Stimulated activated naive CD4-positive, alpha-beta T cell (primary cell): ENCODE measurements around the gene RASL11A.
"Not testable (repeated sequence)": the region's sequence is repeated elsewhere in the genome, so short reads cannot be mapped to it uniquely, and the experiment has no call there.

ENCODE experiments used
- DNase-seq, 6 experiments: peaks; one replicate each; lab custom pipeline; 2025; lab: John Stamatoyannopoulos, UW

RASL11A gene, protein sequence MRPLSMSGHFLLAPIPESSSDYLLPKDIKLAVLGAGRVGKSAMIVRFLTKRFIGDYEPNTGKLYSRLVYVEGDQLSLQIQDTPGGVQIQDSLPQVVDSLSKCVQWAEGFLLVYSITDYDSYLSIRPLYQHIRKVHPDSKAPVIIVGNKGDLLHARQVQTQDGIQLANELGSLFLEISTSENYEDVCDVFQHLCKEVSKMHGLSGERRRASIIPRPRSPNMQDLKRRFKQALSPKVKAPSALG

DNA sequence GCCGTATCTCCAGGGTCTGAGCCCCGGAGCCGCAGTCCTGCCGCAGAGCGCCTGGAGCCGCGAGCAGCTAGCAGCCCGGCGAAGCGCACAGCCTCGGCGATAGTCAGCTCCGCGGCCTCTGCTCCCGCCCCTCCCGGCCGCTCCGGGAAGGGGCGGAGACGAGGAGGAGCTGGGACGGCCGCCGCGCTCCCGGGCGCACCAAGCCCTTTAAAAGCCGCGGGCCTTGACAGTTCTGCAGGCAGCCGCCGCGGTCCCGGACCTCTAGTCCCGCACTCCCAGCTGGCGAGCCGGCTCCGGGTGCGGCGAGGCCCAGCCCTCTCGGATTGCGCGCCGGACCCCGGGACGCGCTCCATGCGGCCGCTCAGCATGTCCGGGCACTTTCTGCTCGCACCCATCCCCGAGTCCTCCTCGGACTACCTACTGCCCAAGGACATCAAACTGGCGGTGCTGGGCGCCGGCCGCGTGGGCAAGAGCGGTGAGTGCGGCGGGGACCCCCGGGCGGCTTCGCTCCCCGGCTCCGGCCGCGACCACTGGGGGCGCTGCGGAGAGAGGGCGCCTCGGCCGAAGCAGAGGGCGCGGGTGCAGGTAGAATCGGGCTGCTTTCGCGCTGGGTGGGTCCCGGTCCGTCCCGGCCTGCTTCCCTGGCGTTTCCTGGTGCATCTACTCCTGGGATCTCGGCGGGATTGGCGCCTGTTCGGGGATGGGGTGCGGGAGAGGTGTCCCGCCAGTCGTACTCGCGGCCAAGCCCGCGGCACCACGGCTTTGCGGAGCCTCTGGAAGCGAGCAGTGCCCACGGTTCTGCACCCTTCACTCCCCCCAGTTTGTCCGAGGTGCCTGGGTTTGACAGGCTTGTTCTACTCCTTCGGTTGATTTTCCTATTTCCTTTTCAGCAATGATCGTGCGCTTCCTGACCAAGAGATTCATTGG, at the start of gene RASL11A:
Gene RASL11A, plus strand, starts transcription at position 237 of the 927 bp plus-strand sequence. Its CDS starts 115 bp downstream, at position 352.
- DNase-seq, result peak; percentile 36 to 78 (median 64)

DNA sequence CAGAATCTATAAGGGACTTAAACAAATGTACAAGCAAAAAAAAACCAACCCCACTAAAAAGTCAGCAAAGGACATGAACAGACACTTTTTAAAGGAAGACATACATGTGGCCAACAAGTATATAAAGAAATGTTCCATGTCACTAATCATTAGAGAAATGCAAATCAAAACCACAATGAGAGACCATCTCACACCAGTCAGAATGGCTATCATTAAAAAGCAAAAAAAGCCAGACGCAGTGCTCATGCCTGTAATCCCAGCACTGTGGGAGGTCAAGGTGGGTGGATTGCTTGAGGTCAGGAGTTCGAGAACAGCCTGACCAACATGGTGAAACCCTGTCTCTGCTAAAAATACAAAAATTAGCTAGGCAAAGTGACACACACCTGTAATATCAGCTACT, 48.5 kb upstream of the RASL11A start:
- not testable (repeated sequence) for DNase-seq

DNA sequence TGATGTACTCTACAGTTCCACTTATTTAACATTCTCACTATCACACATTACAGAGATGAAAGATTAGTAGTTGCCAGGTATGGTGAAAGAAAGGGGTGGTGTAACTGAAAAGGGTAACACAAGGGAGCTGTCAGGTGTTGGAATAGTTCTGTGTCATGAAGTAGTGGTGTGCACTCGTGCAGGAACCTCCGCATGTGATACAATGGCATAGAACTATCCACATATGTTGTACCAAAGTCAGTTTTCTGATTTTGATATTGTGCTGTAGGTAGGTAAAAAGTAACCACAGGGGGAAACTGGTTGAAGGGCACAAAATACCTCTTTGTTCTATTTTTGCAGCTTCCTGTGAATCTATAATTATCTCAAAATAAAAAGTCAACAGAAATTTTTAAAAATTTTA, 43.6 kb upstream of the RASL11A start:
- DNase-seq, result peak in 1 of 6 experiments; percentile 2

DNA sequence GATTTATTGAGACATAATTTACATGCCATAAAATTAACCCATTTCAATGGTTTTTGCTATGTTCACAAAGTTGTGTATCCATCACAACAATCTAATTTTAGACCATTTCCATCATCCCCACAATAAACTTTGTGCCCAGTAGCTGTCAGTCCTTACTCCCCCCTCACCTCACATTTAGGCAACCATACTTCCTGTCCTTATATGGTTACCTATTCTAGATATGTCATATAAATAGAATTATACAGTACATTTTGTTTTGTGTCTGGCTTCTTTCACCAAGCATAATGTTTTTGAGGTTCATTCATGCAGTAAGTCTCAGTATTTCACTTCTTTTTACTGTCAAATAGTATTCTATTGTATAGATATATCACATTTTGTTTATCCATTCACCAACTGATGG, 42.5 kb upstream of the RASL11A start:
- DNase-seq, result no peak

DNA sequence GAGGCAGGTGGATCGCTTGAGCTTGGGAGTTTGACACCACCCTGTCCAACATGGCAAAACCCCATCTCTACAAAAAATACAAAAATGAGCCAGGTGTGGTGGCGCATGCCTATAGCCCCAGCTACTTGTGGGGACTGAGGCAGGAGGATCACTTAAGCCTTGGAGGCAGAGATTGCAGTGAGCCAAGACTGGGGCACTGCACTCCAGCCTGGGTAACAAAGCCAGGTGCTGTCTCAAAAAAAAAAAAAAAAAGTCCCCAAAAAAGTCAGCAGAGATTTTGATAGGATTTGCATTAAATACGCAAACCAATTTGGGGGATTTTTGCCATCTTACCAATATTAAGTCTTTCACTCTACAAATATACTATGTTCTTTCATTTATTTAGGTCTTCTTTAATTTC, 41.0 kb upstream of the RASL11A start:
- no peak for DNase-seq

GRCh38 chr13:27233964-27234363, 36.7 kb upstream of the RASL11A start:
- no peak for DNase-seq

DNA sequence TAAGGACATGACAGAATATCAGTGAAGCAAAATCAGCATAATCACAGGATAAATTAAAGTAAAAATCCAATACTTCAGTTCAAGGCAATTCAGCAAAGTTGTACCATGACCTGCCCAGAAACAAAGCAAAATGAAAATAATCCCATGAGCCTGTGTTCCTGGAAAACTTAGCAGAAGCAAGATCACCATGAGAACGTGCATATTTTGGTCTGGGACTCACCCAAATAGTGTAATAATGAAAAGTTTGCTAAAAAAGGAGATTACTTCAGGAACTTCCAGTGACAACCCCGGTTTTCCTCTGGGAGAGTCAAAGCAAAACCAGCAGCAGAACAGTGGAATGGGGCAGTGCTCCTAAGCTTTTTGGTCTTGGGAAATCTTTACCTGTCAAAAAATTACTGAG, 34.2 kb upstream of the RASL11A start:
- no peak for DNase-seq

GRCh38 chr13:27242702-27243101, 27.9 kb upstream of the RASL11A start:
- DNase-seq, result no peak

DNA sequence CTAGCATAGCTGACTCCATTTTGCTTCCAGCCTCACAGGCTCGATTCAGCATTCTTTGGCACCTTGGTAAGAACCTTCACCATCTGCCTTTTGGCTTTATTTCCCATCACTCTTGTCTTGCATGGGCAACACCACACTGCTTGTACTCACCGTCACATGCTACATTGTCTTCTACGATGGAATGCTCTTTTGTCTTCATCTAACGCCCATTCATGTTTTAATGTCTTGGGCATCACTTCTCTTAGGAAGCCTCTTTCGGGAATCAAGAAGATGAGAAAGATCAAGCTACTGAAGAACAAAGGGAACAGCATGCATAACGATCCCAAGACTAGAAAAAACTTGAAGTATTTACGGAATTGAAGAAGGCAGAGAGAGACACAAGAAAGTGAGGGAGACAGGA, 25.0 kb upstream of the RASL11A start:
- no peak for DNase-seq

- DNase-seq, result no peak
These were observed 19.8 kb upstream of the RASL11A start for GRCh38 chr13:27250833-27251165.

DNA sequence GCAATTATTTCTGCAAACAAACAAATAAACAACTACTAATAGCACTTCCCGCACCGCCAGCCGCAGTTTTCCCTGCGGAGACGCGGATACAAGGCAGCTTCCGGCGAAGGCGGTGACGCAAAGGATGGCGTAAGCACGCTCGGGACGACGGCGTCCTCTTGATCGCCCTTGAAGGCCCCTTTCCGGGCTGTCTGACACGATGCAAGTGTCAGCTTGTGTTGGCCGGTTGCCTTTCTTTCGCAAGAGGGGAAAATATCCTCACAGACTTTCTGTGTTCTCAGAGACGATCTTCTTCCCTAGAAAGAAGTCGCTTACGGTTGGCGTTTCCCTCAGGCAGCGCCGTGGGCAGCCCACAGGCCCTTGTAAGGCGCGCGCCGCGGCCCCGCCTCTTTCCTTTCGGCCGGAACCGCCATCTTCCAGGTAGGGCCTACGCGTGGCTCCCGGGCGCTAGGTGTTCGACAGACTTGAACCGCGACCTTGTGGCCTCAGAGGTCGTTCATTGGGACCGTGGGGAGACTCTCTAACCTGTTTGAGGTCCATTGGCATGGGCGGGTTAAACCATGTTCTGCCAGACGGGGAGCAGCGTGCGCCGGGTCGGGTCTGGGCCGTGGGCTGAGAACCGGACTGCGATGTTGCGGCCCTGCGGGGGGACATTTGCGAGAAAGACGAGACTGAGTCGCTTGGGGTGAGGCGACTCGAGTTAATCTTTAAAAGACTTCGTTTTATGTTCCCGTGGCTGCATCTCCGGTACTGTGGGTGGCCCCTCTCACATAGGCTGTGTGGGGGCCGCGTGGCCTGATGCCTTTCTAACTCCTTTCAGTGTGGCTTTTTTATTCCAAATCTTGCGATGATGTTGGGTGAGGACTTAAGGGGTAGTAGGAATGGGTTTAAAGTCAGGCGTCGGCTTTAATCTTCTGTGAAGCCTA, 19.2 kb upstream of the RASL11A start, which contains the start of gene RPL21:
Gene RPL21, plus strand, starts transcription at position 393 of the 926 bp plus-strand sequence. CDS start 2,219 bp downstream, outside the sequence.
- DNase-seq, result peak; percentile 88 to 99 (median 95)

DNA sequence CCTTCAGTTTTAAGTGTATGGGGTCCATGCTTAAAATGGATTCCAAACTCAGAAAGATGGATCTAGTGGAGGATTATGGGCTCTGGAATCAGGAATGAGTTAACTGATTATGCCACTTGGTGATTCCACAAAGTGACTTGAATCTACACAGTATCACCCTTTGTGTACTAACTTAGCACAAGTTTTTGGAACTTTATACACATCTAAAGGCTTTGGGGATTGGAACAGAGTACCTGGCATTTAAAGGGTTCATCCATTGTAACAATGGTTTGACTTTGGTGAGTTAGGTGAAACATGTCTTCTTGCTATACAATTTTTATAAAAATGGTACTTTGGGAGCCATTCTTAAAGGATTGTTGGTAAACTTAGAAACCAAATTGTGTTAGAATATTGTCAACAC, 18.2 kb upstream of the RASL11A start:
- DNase-seq, result no peak

DNA sequence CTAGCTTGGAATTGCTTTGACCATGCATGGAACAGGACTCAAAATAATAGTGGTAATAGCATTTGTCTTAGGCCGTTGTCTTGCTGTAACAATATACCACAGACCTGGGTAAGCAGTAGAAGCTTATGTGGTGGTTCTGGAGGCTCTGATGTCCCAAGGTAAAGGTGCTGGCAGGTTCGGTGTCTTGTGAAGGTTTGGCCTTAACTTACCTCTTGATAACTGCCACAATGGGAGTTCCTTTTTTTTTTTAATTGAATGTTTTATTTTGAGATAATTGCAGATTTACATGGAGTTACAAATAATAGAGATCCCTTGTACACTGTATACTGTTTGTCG, 13.4 kb upstream of the RASL11A start:
- DNase-seq, result no peak

- no peak for DNase-seq
These were observed 12.9 kb upstream of the RASL11A start for GRCh38 chr13:27257648-27258253.

DNA sequence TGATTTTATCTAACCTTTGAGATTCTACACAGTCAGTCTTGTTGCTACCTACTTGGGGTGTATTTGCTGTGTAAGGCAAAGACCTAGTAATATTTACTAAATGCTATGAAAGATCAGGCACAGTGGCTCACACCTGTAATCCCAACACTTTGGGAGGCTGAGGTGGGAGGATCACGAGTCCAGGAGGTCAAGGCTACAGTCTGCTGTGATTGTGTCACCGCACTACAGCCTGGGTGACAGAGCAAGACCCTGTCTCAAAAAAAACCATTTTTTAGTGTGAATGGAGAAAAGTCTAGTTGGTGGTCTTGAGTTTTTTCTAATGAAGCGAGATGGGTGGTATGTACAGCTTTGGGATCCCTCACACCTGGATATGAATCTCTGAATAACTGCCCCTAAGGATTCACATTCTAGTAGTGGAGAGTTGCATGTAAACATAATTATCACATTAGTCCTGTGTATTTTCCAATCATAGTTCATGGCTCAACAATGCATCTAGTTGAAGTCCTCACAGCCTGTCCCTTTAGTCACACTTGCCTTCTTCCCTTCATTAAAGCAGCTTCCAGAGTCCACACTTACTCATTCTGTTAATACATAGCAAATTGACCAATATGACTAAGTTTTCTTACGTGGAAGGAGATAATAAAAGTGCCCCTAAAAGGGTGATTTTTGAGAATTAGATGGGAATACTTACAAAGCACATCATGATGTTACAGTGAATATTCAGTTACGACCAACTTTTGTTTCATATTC, 11.8 kb upstream of the RASL11A start:
- DNase-seq, result no peak

DNA sequence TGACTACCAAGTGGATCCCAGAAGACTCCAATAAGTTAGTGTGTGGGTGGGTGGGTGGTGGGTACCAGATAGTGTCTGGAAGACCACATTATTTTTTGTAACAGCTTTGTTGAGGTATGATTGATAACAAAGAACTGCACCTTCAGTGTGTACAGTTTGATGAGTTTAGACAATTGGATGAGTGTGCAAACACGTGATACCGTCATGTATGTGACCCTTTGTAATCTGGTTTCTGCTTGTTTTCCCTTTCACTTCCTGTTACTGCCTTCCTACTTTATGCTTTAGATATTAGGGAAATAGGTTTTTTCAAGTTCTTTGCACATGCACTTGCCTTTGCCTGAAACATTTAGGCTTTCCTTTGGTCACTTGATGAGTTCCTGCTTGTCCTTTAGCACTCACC, 10.8 kb upstream of the RASL11A start:
- DNase-seq, result no peak

DNA sequence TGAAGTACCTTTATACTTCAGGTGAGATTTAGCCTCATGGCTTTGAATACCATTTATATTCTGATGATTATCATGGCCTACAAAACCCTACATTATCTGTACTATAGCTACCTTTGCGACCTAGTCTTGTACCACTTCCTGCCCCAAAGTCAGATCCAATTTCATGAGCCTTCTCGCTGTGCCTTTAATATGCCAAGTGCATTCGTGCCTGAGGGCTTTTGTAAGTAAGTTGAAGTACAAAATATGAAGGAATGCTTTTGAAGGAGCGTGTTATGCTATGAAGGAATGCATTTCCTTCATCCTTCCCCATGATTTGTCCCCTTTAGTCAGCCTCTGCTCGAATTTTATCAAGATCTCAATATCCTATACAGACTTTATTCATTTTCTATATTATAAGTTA, 9.2 kb upstream of the RASL11A start:
- DNase-seq, result peak in 1 of 6 experiments; percentile 13

GRCh38 chr13:27263438-27263837, 7.2 kb upstream of the RASL11A start:
- DNase-seq, result no peak

DNA sequence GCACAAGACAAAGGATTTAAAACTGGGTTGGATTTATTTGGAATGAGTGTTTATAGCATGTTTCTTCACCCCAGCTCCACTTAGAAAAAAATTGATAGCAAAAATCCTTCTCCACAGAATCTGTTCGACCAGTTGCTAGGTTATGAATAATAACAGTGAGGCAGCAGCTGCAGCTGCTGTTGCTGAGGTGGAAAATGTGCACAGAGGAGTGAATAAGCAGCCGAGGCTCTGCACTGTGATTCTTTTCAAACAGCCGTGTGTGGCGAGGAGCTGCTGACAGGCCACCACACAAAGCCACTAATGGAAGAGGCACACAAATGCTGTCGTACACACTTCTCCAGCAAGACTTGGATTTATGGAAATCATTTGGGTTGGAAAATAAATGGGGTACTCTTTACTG, 6.4 kb upstream of the RASL11A start:
- no peak for DNase-seq

DNA sequence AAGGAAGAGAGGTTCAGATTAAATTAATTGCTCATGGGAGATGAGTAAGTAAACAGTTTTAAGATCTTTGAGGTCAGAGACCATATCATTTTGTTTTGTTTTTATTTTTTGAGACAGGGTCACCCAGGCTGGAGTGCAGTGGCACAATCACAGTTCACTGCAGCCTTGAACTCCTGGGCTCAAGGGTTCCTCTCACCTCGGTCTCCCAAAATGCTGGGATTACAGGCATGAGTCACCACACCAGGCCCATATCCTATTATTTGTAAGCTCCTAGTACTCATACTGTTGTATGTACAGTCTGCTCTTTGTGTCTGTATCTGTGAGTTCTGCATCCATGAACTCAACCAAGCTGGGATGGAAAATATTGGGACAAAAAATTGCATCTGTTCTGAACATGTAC, 6.0 kb upstream of the RASL11A start:
- DNase-seq, result no peak

DNA sequence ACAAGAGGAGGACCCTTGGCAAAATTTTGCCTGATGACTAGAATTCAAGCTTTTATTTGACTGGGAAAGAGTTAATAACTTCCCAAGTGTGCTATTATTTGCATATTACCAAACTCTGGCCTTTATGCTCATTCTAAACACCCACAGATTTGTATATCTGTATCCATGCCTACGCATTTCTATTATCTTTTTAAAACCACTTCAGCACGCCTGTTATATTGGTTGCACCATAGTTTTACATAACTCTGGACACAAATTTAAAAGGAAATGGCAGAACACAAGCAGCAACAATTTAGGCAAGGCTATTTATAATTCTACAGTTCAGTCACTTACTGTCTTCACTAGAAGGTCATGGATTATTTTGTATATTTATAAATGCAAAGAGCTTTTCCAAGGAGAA, 3.7 kb upstream of the RASL11A start:
- no peak for DNase-seq
